Prostate gland (tissue), 2 donors: ENCODE measurements around the gene LMNA. TPM values are rescaled to one million over a fixed set of nuclear protein-coding genes. Genes with fewer than 3 reads are reported as not detected.

Experiments
- DNase-seq: peaks from one replicate; pipeline ENCODE4 v3.0.0-alpha.2; 2019; ENCODE audit warnings: low spot score
- H3K27ac ChIP-seq, 2 donors: fragments of 200-600 bp; sonication (generic); 2 replicates each; pipeline ENCODE4 v1.5.1; 2017 to 2019
- H3K27me3 ChIP-seq: fragments of 200-600 bp; sonication (generic); replicated peaks from 2 replicates; pipeline ENCODE4 v1.5.1; 2019; ENCODE audit not compliant: insufficient read depth
- H3K36me3 ChIP-seq, 2 donors: fragments of 200-600 bp; sonication (generic); 1 replicate in 1 of 2; 2 replicates in 1 of 2; pipeline versions ENCODE4 v1.5.1 to v1.8.1; 2017 to 2019
- H3K4me1 ChIP-seq: fragments of 200-600 bp; sonication (generic); replicated peaks from 2 replicates; pipeline ENCODE4 v1.5.1; 2019
- H3K4me3 ChIP-seq, 2 donors: fragments of 200-600 bp; sonication (generic); 2 replicates each; pipeline ENCODE4 v1.5.1; 2017 to 2019
- H3K9me3 ChIP-seq: fragments of 200-600 bp; sonication (generic); 2 replicates; pipeline ENCODE4 v1.5.1; 2017
- CTCF ChIP-seq, 4 experiments: fragments of 200-600 bp in 2 of 4; fragments of 450-650 bp in 2 of 4; sonication (generic) in 2 of 4; IDR thresholded peaks; 1 replicate in 3 of 4; 2 replicates in 1 of 4; pipeline ENCODE4 v1.5.1; 2016 to 2019; ENCODE audit warnings: antibody characterized with exemption in 4 of 4, mild to moderate bottlenecking in 2 of 4, moderate library complexity in 2 of 4
- POLR2A ChIP-seq: fragments of 450-650 bp; IDR thresholded peaks from one replicate; pipeline ENCODE4 v1.6.1; 2016; ENCODE audit warnings: antibody characterized with exemption, mild to moderate bottlenecking
- POLR2AphosphoS5 ChIP-seq: sonication (generic); formaldehyde crosslinking; IDR thresholded peaks from one replicate; pipeline ENCODE4 v1.6.1; 2017; ENCODE audit warnings: antibody characterized with exemption
- whole genome bisulfite sequencing: methylation state at CpG from one replicate; pipeline ENCODE4 v1.1.5; 2018; 5-methylcytosine and 5-hydroxymethylcytosine counted together
- intact Hi-C: fragments of 100-400 bp; cut with DNase I; formaldehyde crosslinking; loops from one replicate; pipeline ENCODE4 v1.14.2; 2022
- total RNA-seq, 2 donors: library from RNA; depleted of rRNA; stranded (reverse); fragments of >200 nt; gene quantifications; one replicate each; pipeline ENCODE4 v1.1.0, GENCODE V29; 2016

Gene LMNA
- total RNA-seq, 2 donors from 2014 or later, result 227 to 265 TPM

GRCh38 chr1:156160743-156161171 is 46.2 kb downstream of the LMNA start:
- no peaks in the 10 kb centered on the region for H3K27me3 ChIP-seq
- no peaks in the 10 kb centered on the region for H3K4me1 ChIP-seq
- no peaks in the 10 kb centered on the region for H3K9me3 ChIP-seq
- intact Hi-C loops, result no loop called here
- peak; percentile 57 for DNase-seq
- peak overlapping the region; percentile 46 to 60 for H3K27ac ChIP-seq
- WGBS, result 7% methylated on average over 10 of the region's 22 CpGs
- TF ChIP-seq POLR2AphosphoS5 (no peak), CTCF (IDR thresholded peaks at IDR 0.05) (no peak), POLR2A (no peak)
- no peaks in the 10 kb centered on the region for H3K36me3 ChIP-seq
- peak overlapping the region; percentile 22 to 34 for H3K4me3 ChIP-seq

- H3K4me1 ChIP-seq, result no peaks in the 10 kb centered on the region
- H3K9me3 ChIP-seq, result no peaks in the 10 kb centered on the region
- DNase-seq, result no peak
- 83% methylated on average over 5 of the region's 5 CpGs for WGBS
- H3K27me3 ChIP-seq, result no peaks in the 10 kb centered on the region
- H3K4me3 ChIP-seq, result no peak overlapping the region
- no peak overlapping the region for H3K27ac ChIP-seq
- intact Hi-C loops, result no loop called here
- TF ChIP-seq POLR2AphosphoS5 (no peak), POLR2A (no peak), CTCF (IDR thresholded peaks at IDR 0.05) (no peak)
- no peaks in the 10 kb centered on the region for H3K36me3 ChIP-seq
Measured at GRCh38 chr1:156162430-156163037, 48.0 kb downstream of the LMNA start.

GRCh38 chr1:156163712-156164111 is 49.2 kb downstream of the LMNA start:
- H3K4me1 ChIP-seq, result no peaks in the 10 kb centered on the region
- intact Hi-C loops, result no loop called here
- no peak overlapping the region for H3K4me3 ChIP-seq
- no peaks in the 10 kb centered on the region for H3K36me3 ChIP-seq
- WGBS, result 95% methylated on average over 1 of the region's 1 CpG
- H3K9me3 ChIP-seq, result no peaks in the 10 kb centered on the region
- no peak for DNase-seq
- no peaks in the 10 kb centered on the region for H3K27me3 ChIP-seq
- TF ChIP-seq CTCF (IDR thresholded peaks at IDR 0.05) (no peak), POLR2A (no peak), POLR2AphosphoS5 (no peak)
- no peak overlapping the region for H3K27ac ChIP-seq

GRCh38 chr1:156164125-156164831 is 49.8 kb downstream of the LMNA start:
- Histone ChIP-seq H3K27me3 (no peaks in the 10 kb centered on the region), H3K27ac (no peak overlapping the region), H3K36me3 (no peaks in the 10 kb centered on the region), H3K9me3 (no peaks in the 10 kb centered on the region), H3K4me1 (no peaks in the 10 kb centered on the region), H3K4me3 (no peak overlapping the region)
- DNase-seq, result no peak
- no peak for TF ChIP-seq CTCF (IDR thresholded peaks at IDR 0.05)
- no peak for TF ChIP-seq POLR2AphosphoS5
- no peak for TF ChIP-seq POLR2A
- intact Hi-C loops, result no loop called here
- 84% methylated on average over 6 of the region's 6 CpGs for WGBS

- intact Hi-C loops, result no loop called here
- no peaks in the 10 kb centered on the region for H3K9me3 ChIP-seq
- H3K27me3 ChIP-seq, result no peaks in the 10 kb centered on the region
- no peak overlapping the region for H3K4me3 ChIP-seq
- WGBS, result 69% methylated on average over 2 of the region's 2 CpGs
- no peaks in the 10 kb centered on the region for H3K4me1 ChIP-seq
- TF ChIP-seq POLR2AphosphoS5 (no peak), POLR2A (no peak), CTCF (IDR thresholded peaks at IDR 0.05) (no peak)
- H3K27ac ChIP-seq, result no peak overlapping the region
- H3K36me3 ChIP-seq, result no peaks in the 10 kb centered on the region
- DNase-seq, result no peak
Measured at GRCh38 chr1:156165083-156165482, 50.6 kb downstream of the LMNA start.
